Left ventricle myocardium superior (tissue), 1 donor: ENCODE data around the gene OBSL1. TPM values are rescaled to one million over a fixed set of nuclear protein-coding genes. Genes with fewer than 3 reads are reported as not detected.

ENCODE experiments used
- ATAC-seq: fragments of 200-7000 bp; cut with Tn5 transposase; one replicate; pipeline ENCODE4 v1.9.1; 2020; ENCODE audit warnings: mild to moderate bottlenecking, moderate library complexity
- DNase-seq: peaks from one replicate; pipeline ENCODE4 v3.0.0-alpha.2; 2020
- intact Hi-C: fragments of 100-400 bp; cut with micrococcal nuclease; formaldehyde crosslinking; loops from one replicate; pipeline ENCODE4 v1.11.0; 2022
- total RNA-seq: library from RNA; stranded (reverse); fragmentation: NEBNext Ultra II Directional; extraction: Animal tissue kit (Norgen Biotek cat#: 25700); gene quantifications from one replicate; pipeline ENCODE4 v1.2.1, GENCODE V29; 2021
- donor health status: DM: no; HTN: yes; CAD: no; lungs with severe emphysema.

The OBSL1 gene
- total RNA-seq, 1 donor from 2014 or later: 190 TPM

GRCh38 chr2:219556413-219556812, 14.9 kb downstream of the OBSL1 start:
- intact Hi-C loops: no loop called here
- ATAC-seq (no peak), DNase-seq (peak; percentile 25)

GRCh38 chr2:219555956-219556355, 15.4 kb downstream of the OBSL1 start:
- ATAC-seq: no peak
- no peak for DNase-seq
- intact Hi-C loops: no loop called here

DNA sequence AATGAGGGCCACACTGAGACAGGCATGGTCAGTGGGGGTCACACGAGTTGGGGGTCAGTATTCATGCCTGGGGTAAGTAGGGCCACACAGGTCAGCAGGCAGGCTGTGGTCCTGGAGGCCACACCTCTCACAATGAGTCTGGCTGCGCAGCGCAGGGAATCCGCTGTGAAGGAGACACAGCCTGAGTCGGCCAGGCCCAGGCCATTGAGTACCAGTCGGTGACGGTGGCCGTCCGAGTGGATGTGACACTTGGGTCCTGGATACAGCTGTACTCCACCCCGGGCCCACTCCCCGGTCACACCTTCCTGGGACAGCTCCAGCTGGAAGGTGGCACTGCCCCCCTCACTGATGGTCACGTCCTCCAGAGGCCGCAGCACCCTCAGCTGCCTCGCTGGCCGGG, 17.0 kb downstream of the OBSL1 start:
- no peak for DNase-seq
- intact Hi-C loops: no loop called here
- ATAC-seq: no peak

GRCh38 chr2:219553463-219553963, 17.8 kb downstream of the OBSL1 start:
- DNase-seq (no peak), ATAC-seq (no peak)
- intact Hi-C loops: no loop called here

- no peak for ATAC-seq
- intact Hi-C loops: no loop called here
- DNase-seq: no peak
These were observed 18.2 kb downstream of the OBSL1 start for GRCh38 chr2:219553168-219553417.

GRCh38 chr2:219552382-219553167, 18.8 kb downstream of the OBSL1 start:
- DNase-seq: peak; percentile 92
- intact Hi-C loops: no loop called here
- peak; percentile 93 for ATAC-seq

DNA sequence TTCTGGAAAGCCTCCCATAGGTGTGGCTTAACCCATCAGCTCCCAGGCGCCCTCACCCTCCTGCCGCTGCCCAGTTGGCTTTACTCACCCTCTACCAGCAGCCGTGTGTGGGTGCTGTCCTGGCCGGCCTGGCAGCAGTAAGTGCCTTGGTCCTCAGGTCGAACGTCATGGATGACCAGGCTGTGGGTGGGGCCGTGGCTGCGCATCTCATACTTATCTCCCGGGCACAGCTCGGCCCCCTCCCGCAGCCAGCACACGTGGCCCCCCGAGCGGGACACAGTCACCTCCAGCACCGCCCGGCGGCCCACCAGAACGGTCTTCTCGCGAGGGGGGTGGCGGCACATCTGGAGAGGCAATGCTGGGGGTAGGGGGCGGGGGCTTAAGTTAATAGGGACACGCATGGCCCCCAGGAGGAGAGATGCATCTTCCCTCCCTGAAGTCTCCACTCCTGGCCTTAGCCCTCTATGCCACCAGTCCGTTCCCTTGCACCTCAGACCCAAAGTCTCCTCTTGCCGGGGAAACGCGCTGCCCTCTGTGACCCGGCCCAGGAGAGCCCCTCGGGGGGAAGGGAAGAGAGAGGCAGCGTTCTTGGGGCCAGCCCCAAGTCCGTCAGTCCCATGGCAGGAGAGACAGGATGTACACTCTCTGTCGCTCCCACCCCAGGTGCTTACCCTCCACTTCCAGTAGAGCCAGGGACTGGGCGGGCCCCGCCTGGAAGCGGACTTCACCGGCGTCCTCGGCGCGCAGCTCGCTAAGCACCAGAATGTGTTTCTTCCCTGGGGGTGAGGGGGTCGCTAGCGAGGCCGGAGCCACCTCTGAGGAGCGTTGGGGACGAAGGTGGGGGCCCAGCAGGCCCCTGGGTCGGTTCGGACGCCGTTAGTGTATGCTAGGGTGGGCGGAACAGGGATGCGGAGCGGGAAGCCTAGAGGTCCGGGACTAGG, 19.6 kb downstream of the OBSL1 start:
- no peak for DNase-seq
- intact Hi-C loops: no loop called here
- peak; percentile 2 for ATAC-seq

DNA sequence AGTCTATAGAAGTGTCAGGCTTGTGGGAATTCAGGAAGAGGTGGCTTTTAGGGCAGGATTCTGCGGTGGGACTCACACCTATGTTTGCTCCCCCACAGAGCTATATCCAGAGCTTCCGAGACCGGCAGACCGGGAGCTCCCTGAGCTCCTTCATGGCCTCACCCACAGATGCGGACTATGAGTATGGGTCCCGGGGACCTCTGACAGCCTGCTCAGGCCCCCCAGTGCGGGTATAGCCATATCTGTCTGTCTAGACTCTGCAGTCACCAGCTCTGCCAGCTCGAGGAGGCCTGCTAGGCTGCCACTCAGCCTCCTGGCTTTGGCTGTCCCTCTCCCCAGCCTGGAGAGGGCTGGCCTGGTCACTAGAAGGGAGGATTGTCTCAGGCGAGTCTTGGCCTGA, 21.7 kb downstream of the OBSL1 start:
- no peak for ATAC-seq
- no peak for DNase-seq
- intact Hi-C loops: no loop called here

DNA sequence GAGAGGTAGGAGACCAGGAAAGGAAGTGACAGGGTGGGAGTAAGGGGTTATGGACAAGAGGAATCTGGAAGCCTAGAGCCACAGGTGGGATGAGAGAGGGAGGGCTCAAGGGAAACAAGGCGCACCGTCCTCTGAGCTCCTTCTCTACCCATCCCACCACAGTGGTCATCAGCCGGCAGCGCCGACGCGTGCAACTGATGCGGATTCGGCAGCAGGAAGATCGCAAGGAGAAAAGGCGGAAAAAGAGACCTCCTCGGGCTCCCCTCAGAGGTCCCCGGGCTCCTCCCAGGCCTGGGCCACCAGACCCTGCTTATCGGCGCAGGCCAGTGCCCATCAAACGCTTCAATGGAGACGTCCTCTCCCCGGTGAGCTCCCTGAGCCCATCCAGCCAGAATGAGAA, 22.3 kb downstream of the OBSL1 start:
- ATAC-seq: no peak
- DNase-seq: no peak
- intact Hi-C loops: no loop called here

GRCh38 chr2:219547621-219548020, 23.7 kb downstream of the OBSL1 start:
- DNase-seq (no peak), ATAC-seq (no peak)
- intact Hi-C loops: no loop called here

- ATAC-seq (no peak), DNase-seq (no peak)
- intact Hi-C loops: no loop called here
These were observed 25.4 kb downstream of the OBSL1 start for GRCh38 chr2:219545943-219546352.

DNA sequence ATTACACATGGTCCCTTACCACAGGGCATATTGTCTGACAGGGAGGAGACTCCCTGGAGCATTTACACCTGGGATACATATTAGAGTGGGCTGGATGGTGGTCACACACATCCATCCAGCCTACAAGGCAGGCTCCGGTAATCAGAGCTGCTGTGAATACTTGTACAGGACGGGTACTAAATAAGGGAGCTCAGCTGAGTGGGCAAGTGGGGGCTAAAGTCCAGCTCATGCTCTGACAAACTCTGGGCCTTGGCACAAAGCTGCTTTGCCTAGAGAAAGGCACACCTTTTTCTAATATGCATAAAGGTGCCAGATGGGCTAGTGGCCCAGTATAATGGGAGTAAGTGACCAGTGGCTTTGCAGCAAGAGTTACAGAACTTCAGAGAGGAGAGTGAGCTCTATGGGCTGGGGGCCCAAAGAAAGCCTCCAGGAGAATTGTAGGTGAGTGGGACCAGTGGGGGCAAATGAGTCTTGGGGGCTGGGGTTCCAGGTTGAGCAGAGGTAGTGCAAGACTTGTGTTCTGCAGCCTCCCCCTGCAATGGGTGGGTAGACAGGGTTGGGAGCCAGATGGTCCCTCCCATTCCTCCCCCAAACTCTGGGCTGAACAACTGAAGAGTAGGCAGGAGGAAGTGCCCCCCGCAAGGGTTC, 25.9 kb downstream of the OBSL1 start:
- DNase-seq (no peak), ATAC-seq (no peak)
- intact Hi-C loops: no loop called here

DNA sequence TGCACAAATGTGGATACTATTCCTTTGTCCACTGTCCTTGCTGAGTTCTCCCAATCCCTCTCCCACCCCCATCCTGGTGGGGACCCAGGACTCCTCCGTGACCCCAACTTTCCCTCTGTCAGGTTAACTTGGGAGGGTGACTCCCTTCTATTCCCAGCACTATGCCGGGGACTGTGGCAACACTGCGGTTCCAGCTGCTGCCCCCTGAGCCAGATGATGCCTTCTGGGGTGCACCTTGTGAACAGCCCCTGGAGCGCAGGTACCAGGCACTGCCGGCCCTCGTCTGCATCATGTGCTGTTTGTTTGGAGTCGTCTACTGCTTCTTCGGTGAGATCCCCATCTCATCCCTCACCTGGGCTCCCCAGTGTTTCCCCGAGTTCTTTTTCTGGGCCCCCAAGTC, 26.8 kb downstream of the OBSL1 start:
- intact Hi-C loops: no loop called here
- ATAC-seq (no peak), DNase-seq (no peak)

DNA sequence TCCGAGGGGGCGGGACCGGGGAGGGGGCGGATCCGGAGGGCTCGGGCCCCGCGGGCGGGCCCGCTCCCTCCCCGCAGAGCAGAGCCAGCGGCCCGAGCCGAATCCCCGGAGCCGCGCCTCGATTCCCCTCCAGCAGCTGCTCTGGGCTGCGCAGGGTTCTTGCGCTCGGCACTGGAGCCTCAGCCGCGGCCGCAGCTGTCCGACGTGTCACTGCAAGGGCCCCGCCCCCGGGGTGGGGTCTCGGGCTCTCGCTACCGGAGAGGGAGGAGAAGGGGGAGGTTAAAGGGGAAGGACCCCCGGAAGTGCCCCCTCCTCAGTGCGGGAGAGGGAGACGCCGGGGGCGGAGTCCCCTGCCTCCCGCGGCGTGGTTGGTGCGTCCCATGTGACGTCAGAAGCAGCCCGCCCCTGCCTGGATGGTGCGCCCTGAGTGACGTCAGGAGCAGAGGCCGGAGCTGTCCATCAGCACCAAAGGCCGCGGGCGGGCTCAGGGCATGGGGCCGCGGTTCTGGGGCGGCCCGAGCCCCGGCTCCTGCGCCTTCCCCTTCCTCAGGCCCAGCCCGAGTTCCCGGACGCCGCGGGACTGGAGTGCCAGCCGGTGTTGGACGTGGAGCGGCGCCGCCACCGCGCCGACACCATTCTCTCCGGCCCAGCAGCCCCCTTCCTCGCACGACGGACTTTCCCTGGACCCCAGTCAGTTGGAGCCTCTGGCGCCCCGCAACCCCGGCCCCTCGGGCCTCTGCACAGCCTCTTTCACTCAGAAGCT, 27.6 kb downstream of the OBSL1 start, which contains the start of the genes CHPF and TMEM198:
TSS of gene CHPF (minus strand) at position 214 of the 763 bp plus-strand sequence. CDS start 271 bp downstream, outside the sequence.
TSS of gene TMEM198 (plus strand) at position 433 of the 763 bp plus-strand sequence. CDS start 700 bp downstream, outside the sequence.
- intact Hi-C loops: no loop called here
- ATAC-seq: peak; percentile 93
- peak; percentile 99 for DNase-seq

GRCh38 chr2:219542931-219543595, 28.3 kb downstream of the OBSL1 start:
- DNase-seq (no peak), ATAC-seq (peak; percentile 45)
- intact Hi-C loops: no loop called here

DNA sequence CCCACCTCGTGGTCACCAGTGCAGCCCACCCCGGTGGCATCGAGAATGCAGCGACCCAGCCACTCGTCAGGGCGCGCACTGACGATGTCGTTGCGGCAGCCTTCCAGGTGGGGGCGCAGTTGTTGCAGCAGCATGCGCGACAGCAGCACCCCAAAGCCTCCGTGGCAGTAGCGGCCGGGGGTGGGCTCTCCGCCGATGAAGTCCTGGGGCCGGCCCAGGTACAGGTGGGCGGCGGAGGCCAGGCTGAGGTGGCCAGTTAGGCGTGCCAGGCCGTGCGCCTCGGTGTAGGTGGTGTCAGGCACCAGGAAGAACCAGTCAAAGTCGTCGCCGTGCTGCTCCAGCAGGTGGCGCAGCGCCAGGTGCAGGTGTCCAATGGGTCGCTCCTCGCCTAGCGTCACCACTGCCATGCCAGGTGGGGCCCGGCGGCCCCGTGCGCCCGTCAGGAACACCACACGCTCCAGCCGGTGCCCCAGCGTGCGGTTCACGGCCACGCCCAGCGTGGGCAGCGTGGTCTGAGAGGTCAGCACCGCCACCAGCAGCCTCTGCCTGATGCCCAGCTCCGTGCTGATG, 29.6 kb downstream of the OBSL1 start:
- intact Hi-C loops: no loop called here
- DNase-seq (peak; percentile 89), ATAC-seq (peak; percentile 13)

GRCh38 chr2:219540784-219541504, 30.4 kb downstream of the OBSL1 start:
- ATAC-seq: no peak
- intact Hi-C loops: no loop called here
- DNase-seq: no peak
